Activated naive CD8-positive, alpha-beta T cell treated with anti-CD3 and anti-CD28 coated beads, Interleukin-2, amount 50 U/mL, for 24 hours (primary cell): Measurements from ENCODE around the gene BAIAP2L1.
"Not testable (repeated sequence)": the region's sequence is repeated elsewhere in the genome, so short reads cannot be mapped to it uniquely, and the experiment has no call there.

Experiments
- ATAC-seq: fragments of 150-1000 bp; cut with Tn5 transposase; one replicate; pipeline ENCODE4 v1.10.0; 2021
- DNase-seq: peaks from one replicate; pipeline ENCODE4 v3.0.0; 2021
- H3K27ac Mint-ChIP-seq: one replicate; pipeline ENCODE4 v1.8.0; 2021; ENCODE audit warnings: mild to moderate bottlenecking, mixed read lengths
- H3K27me3 Mint-ChIP-seq: one replicate; pipeline ENCODE4 v1.8.0; 2021; ENCODE audit warnings: mixed read lengths
- H3K36me3 Mint-ChIP-seq: one replicate; pipeline ENCODE4 v1.8.0; 2021; ENCODE audit warnings: low read depth, mixed read lengths
- H3K4me1 Mint-ChIP-seq: one replicate; pipeline ENCODE4 v1.8.0; 2021; ENCODE audit warnings: mixed read lengths
- H3K4me3 Mint-ChIP-seq: one replicate; pipeline ENCODE4 v1.8.0; 2021; ENCODE audit warnings: mild to moderate bottlenecking, moderate library complexity, mixed read lengths
- H3K9me3 Mint-ChIP-seq: one replicate; pipeline ENCODE4 v1.8.0; 2021; ENCODE audit warnings: mixed read lengths

The BAIAP2L1 gene

DNA sequence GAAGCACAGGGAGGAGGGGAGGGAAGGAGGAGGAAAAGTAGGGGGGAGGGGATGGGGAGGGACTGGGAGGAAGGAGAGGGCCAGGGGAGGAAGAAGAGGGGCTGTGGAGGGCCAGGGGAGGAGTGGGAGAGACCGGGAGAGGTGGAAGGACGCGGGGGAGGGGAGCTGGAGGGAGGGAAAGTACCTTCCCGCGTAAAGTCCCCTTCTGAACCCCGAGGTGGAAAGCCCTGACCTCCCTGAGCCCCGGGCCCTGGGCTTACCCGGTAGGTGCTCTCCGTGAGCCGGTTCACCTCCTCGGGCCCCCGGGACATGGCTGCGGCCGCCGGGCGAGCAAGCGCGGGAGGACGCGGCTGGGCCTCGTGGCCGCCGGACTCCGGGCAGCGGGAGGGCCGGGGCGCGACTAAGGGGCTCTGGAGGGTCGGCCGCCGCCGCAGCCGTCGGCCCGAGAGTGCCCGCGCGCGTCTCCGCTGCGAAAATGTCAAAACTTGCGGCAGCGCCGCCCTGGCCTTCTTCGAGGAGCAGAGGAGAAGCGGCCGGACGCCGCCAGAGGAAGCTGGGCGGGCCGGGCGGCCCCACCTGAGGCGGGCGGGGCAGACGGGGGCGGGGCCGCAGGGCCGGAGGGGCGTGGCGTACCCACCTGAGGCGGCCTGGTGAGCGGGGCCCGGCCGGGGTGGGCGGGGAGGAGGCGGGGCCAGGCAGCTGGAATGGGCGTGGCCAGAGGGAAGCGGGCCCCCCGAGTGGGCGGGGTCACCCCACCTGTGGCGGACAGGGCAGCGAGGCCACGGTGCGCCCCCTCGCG, at the start of gene BAIAP2L1:
Gene BAIAP2L1, minus strand, starts transcription at position 549 of the 799 bp plus-strand sequence. Its CDS starts 238 bp downstream, at position 311.
- no peaks in the 10 kb centered on the region for H3K9me3 Mint-ChIP-seq
- peaks cover 21% of the 10 kb centered on the region for H3K27me3 Mint-ChIP-seq
- H3K4me3 Mint-ChIP-seq = peak within 1 kb of the TSS; percentile 58
- H3K36me3 Mint-ChIP-seq = no peaks in the 10 kb centered on the region
- peak; percentile 83 for ATAC-seq
- H3K27ac Mint-ChIP-seq = no peak within 1 kb of the TSS
- DNase-seq = peak; percentile 89
- H3K4me1 Mint-ChIP-seq = peaks cover 6% of the 10 kb centered on the region

DNA sequence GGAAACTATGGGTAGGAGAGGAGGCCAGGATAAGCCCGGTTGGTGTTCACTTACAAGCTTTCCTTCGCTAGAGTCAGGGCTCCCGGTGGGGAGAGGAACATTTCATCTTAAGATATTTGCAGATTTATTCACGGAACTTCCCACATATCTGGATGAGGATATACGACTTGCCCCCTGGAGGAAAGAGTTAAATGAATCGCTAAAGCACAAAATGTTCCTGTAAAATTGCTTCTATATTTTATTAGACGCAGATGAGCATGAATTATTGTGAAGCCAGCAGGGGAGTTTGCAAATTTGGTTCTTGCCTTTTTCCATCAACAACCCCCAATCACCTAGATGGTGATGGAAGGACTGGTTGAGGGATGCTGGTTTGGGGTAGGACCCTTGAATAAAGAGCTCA, 47.9 kb upstream of the BAIAP2L1 start:
- H3K27me3 Mint-ChIP-seq = peaks cover 4% of the 10 kb centered on the region
- no peak overlapping the region for H3K4me3 Mint-ChIP-seq
- H3K9me3 Mint-ChIP-seq = peaks cover 5% of the 10 kb centered on the region
- no peak overlapping the region for H3K27ac Mint-ChIP-seq
- H3K4me1 Mint-ChIP-seq = no peaks in the 10 kb centered on the region
- DNase-seq (no peak), ATAC-seq (no peak)
- no peaks in the 10 kb centered on the region for H3K36me3 Mint-ChIP-seq

DNA sequence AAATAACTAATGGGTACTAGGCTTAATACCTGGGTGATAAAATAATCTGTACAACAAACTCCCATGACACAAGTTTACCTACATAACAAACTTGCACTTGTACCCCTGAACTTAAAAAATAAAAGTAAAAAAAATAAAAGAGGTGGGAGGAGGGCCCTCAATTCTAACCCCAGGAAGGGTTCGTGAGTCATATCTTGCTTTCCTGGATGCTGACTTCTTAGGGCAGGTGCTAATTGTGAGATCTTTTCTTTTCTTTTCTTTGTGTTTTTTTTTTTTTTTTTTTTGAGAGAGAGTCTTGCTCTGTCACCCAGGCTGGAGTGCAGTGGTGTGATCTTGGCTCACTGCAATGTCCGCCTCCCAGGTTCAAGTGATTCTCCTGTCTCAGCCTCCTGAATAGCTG, 40.1 kb upstream of the BAIAP2L1 start:
- not testable (repeated sequence) for ATAC-seq, H3K36me3 Mint-ChIP-seq, H3K4me3 Mint-ChIP-seq, H3K27ac Mint-ChIP-seq, H3K27me3 Mint-ChIP-seq, H3K9me3 Mint-ChIP-seq, DNase-seq, H3K4me1 Mint-ChIP-seq

DNA sequence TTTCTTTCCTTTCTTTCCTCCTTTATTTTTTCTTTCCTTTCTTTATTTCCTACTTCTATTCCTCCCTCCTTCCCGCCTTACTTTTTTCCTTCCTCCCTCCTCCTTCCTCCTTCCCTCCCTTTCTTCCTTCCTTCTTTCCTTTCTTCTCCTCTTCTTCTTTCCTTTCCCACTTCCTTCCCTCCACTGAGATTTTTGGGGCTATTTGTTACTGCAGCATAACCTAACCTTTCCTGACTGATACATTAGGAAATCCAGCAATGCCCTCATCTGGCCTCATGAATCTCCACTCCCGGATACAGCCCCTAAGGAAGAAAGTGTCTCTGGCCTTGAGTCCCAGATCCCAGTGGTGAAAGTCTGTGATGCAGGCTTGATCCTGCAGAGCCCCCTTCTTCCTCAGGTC, 38.6 kb upstream of the BAIAP2L1 start:
- DNase-seq (no peak), ATAC-seq (no peak)
- no peaks in the 10 kb centered on the region for H3K36me3 Mint-ChIP-seq
- H3K27me3 Mint-ChIP-seq = peaks cover 5% of the 10 kb centered on the region
- H3K27ac Mint-ChIP-seq = no peak overlapping the region
- H3K9me3 Mint-ChIP-seq = no peaks in the 10 kb centered on the region
- no peaks in the 10 kb centered on the region for H3K4me1 Mint-ChIP-seq
- no peak overlapping the region for H3K4me3 Mint-ChIP-seq

- no peak for ATAC-seq
- no peak overlapping the region for H3K4me3 Mint-ChIP-seq
- H3K9me3 Mint-ChIP-seq = no peaks in the 10 kb centered on the region
- H3K27me3 Mint-ChIP-seq = no peaks in the 10 kb centered on the region
- no peaks in the 10 kb centered on the region for H3K4me1 Mint-ChIP-seq
- H3K27ac Mint-ChIP-seq = no peak overlapping the region
- H3K36me3 Mint-ChIP-seq = no peaks in the 10 kb centered on the region
- DNase-seq = no peak
Measured at GRCh38 chr7:98434087-98434486, 33.2 kb upstream of the BAIAP2L1 start.

DNA sequence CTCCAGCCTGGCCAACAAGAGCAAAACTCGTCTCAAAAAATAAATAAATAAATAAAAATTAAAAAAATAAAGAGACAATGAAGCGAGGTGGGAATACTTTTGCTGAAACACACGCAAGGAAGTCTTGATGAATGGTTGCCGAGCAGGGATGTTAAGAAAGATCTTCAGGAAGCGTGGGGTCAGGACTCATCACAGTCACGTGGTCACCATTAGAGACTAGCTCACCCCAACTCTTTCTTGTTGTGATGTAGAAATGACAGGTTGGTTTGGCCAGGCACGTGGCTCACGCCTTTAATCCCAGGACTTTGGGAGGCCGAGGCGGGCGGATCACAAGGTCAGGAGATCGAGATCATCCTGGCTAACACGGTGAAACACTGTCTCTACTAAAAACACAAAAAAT, 28.9 kb upstream of the BAIAP2L1 start:
- no peaks in the 10 kb centered on the region for H3K36me3 Mint-ChIP-seq
- H3K27ac Mint-ChIP-seq = no peak overlapping the region
- H3K27me3 Mint-ChIP-seq = peaks cover 7% of the 10 kb centered on the region
- H3K4me3 Mint-ChIP-seq = no peak overlapping the region
- H3K4me1 Mint-ChIP-seq = no peaks in the 10 kb centered on the region
- DNase-seq (no peak), ATAC-seq (no peak)
- no peaks in the 10 kb centered on the region for H3K9me3 Mint-ChIP-seq

GRCh38 chr7:98423043-98423442, 22.2 kb upstream of the BAIAP2L1 start:
- DNase-seq (no peak), ATAC-seq (no peak)
- peaks cover 5% of the 10 kb centered on the region for H3K4me1 Mint-ChIP-seq
- no peaks in the 10 kb centered on the region for H3K36me3 Mint-ChIP-seq
- no peaks in the 10 kb centered on the region for H3K9me3 Mint-ChIP-seq
- no peak overlapping the region for H3K27ac Mint-ChIP-seq
- peaks cover 16% of the 10 kb centered on the region for H3K27me3 Mint-ChIP-seq
- no peak overlapping the region for H3K4me3 Mint-ChIP-seq

DNA sequence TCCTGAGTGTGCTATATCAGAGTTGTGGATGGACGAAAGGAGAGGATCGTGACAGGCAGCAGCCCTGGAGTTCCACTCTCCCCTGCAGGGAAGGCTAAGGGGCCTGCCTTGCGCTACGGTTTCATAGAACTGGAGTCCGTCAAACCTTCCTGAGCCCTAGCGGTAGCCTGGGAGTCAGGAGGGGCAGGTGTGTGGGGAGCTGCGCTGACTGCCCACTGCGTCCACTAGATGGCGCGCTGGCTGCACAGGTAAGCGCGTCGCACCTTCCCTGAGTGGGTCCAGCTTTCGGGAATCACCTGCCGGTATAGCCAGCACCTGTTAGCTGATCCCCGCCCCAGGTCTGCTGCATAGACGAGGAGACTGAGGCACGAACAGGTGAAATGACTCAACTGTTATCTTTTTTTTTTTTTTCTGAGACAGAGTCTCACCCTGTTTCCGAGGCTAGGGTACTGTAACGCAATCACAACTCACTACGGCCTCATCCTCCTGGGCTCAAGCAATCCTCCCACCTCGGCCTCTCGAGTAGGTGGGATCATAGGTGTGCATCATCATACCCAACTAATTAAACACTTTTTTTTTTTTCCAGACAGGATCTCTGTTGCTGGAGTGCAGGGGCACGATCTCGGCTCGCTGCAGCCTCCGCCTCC, 20.2 kb upstream of the BAIAP2L1 start:
- no peaks in the 10 kb centered on the region for H3K36me3 Mint-ChIP-seq
- DNase-seq = peak; percentile 68
- peaks cover 5% of the 10 kb centered on the region for H3K4me1 Mint-ChIP-seq
- ATAC-seq = peak; percentile 67
- no peak overlapping the region for H3K27ac Mint-ChIP-seq
- H3K27me3 Mint-ChIP-seq = peaks cover 13% of the 10 kb centered on the region
- H3K9me3 Mint-ChIP-seq = no peaks in the 10 kb centered on the region
- H3K4me3 Mint-ChIP-seq = no peak overlapping the region

DNA sequence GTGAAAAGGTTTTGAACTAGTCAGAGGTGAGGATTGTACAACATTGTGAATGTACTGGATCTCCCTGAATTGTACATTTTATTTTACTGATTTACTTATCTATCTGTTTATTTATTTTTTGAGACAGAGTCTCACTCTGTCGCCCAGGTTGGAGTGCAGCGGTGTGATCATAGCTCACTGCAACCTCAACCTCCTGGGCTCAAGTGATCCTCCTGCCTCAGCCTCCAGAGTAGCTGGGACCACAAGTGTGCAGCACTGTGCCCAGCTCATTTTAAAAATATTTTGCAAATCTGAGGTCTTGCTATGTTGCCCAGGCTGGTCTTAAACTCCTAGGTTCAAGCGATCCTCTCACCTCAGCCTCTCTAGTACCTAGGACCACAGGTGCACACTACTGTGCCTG, 19.1 kb upstream of the BAIAP2L1 start:
- ATAC-seq, H3K27ac Mint-ChIP-seq: not testable (repeated sequence)

GRCh38 chr7:98419316-98419691, 18.4 kb upstream of the BAIAP2L1 start:
- not testable (repeated sequence) for ATAC-seq
- peaks cover 16% of the 10 kb centered on the region for H3K27me3 Mint-ChIP-seq

More for the DNA sequence above, 19.1 kb upstream of the BAIAP2L1 start:
- H3K4me3 Mint-ChIP-seq, H3K4me1 Mint-ChIP-seq, DNase-seq, H3K9me3 Mint-ChIP-seq, H3K36me3 Mint-ChIP-seq: not testable (repeated sequence)
- H3K27me3 Mint-ChIP-seq = peaks cover 15% of the 10 kb centered on the region

DNA sequence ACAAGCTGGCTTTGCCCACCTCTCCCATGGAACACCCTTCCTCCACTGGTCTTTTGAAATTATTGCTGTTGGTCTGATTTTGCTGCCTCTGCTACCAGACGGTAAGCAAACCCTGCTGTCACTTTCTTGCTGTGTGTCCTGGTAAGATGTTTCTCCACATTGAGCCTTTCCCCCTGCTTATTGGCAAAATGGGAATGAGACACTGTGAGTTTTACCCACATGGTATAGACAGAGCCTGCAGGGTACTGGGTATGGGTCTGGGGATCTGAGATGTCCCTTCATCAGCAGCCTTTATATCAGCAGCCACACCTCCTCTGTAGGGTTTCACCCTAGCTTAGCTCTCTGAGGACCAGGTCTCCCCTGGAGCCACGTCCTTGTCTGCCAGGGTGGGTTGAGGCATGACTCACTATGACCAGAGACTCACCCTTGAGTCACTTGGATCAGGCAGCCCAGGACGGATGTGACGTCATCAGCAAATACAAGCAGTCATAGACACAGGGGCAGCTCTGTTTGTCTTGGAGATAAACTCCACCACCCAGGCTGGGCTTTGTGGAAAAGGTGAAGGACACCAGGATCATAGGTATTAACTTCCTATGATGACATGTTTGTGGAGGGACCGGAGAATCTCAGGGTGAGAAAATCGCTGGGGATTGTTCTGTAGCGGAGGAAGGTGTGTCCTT, 17.9 kb upstream of the BAIAP2L1 start:
- H3K4me3 Mint-ChIP-seq = no peak overlapping the region
- no peak overlapping the region for H3K27ac Mint-ChIP-seq
- peaks cover 9% of the 10 kb centered on the region for H3K4me1 Mint-ChIP-seq
- H3K27me3 Mint-ChIP-seq = peaks cover 19% of the 10 kb centered on the region
- DNase-seq = peak; percentile 37
- H3K9me3 Mint-ChIP-seq = no peaks in the 10 kb centered on the region
- no peaks in the 10 kb centered on the region for H3K36me3 Mint-ChIP-seq
- ATAC-seq = peak; percentile 87

More at GRCh38 chr7:98419316-98419691, 18.4 kb upstream of the BAIAP2L1 start:
- H3K27ac Mint-ChIP-seq, DNase-seq, H3K9me3 Mint-ChIP-seq, H3K4me1 Mint-ChIP-seq, H3K4me3 Mint-ChIP-seq, H3K36me3 Mint-ChIP-seq: not testable (repeated sequence)

DNA sequence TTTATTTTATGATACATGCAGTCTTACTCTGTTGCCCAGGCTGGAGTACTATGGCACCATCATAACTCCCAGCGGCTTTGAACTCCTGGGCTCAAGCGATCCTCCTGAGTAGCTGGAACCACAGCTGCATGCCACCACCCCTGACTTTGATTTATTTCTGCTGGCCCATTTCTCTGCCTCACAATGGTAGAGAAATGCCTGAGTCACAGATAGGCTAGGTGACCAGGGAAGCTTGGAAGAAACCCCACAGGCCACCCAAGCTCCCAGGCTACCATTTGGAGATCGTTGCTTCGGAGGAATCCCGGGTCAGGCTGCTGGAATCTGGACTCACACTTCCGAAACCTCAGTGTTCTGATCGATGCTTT, 17.4 kb upstream of the BAIAP2L1 start:
- DNase-seq = no peak
- no peak for ATAC-seq
- Mint-ChIP-seq H3K4me3 (no peak overlapping the region), H3K27me3 (peaks cover 19% of the 10 kb centered on the region), H3K36me3 (no peaks in the 10 kb centered on the region), H3K9me3 (no peaks in the 10 kb centered on the region), H3K27ac (no peak overlapping the region), H3K4me1 (peaks cover 9% of the 10 kb centered on the region)

- not testable (repeated sequence) for DNase-seq, H3K27ac Mint-ChIP-seq, H3K4me3 Mint-ChIP-seq, H3K4me1 Mint-ChIP-seq, ATAC-seq, H3K9me3 Mint-ChIP-seq, H3K36me3 Mint-ChIP-seq
- peaks cover 19% of the 10 kb centered on the region for H3K27me3 Mint-ChIP-seq
Measured at GRCh38 chr7:98417604-98418270, 16.8 kb upstream of the BAIAP2L1 start.

GRCh38 chr7:98414205-98414900, 13.5 kb upstream of the BAIAP2L1 start:
- Mint-ChIP-seq H3K9me3 (no peaks in the 10 kb centered on the region), H3K36me3 (no peaks in the 10 kb centered on the region), H3K27ac (no peak overlapping the region), H3K4me3 (no peak overlapping the region), H3K27me3 (peaks cover 15% of the 10 kb centered on the region), H3K4me1 (peaks cover 9% of the 10 kb centered on the region)
- no peak for DNase-seq
- ATAC-seq = no peak
